Endodermal cell (in vitro differentiated cells): Measurements from ENCODE around the gene GAS7. TPM values are rescaled to one million over a fixed set of nuclear protein-coding genes. Genes with fewer than 3 reads are reported as not detected.
"Not testable (repeated sequence)": the region's sequence is repeated elsewhere in the genome, so short reads cannot be mapped to it uniquely, and the experiment has no call there.

Experiments
- DNase-seq: peaks from one replicate; pipeline ENCODE4 v3.0.0-alpha.2; 2017
- H3K27ac ChIP-seq: 2 replicates; pipeline ENCODE4 v1.5.1; 2013; ENCODE audit warnings: mild to moderate bottlenecking, low read depth, low read length, moderate library complexity
- H3K27me3 ChIP-seq: 2 replicates; pipeline ENCODE4 v1.6.1; 2013; ENCODE audit warnings: mild to moderate bottlenecking, low read length, moderate library complexity; ENCODE audit not compliant: insufficient read depth, control insufficient read depth, poor library complexity, severe bottlenecking
- H3K36me3 ChIP-seq: 2 replicates; pipeline ENCODE4 v1.7.0; 2013; ENCODE audit warnings: mild to moderate bottlenecking, low read length, moderate library complexity; ENCODE audit not compliant: control insufficient read depth, insufficient read depth
- H3K4me1 ChIP-seq: one replicate; pipeline ENCODE4 v1.7.0; 2013; ENCODE audit warnings: low read length; ENCODE audit not compliant: control insufficient read depth, insufficient read depth
- H3K4me3 ChIP-seq: 2 replicates; pipeline ENCODE4 v1.5.1; 2013; ENCODE audit warnings: mild to moderate bottlenecking, low read length, moderate library complexity
- H3K9ac ChIP-seq: 2 replicates; pipeline ENCODE4 v1.6.1; 2013; ENCODE audit warnings: mild to moderate bottlenecking, low read length, moderate library complexity; ENCODE audit not compliant: poor library complexity, severe bottlenecking; ENCODE audit errors: extremely low read depth
- H3K9me3 ChIP-seq: 2 replicates; pipeline ENCODE4 v1.6.1; 2013; ENCODE audit warnings: mild to moderate bottlenecking, low read length, moderate library complexity; ENCODE audit not compliant: control insufficient read depth
- H3K27ac Mint-ChIP-seq: 2 replicates; pipeline ENCODE4 v1.8.0; 2020; ENCODE audit warnings: mixed read lengths
- H3K27me3 Mint-ChIP-seq: 2 replicates; pipeline ENCODE4 v1.8.0; 2021; ENCODE audit warnings: mild to moderate bottlenecking, mixed read lengths; ENCODE audit not compliant: insufficient read depth
- H3K36me3 Mint-ChIP-seq: 2 replicates; pipeline ENCODE4 v1.8.0; 2020; ENCODE audit warnings: low read depth, mixed read lengths
- H3K4me1 Mint-ChIP-seq: 2 replicates; pipeline ENCODE4 v1.8.0; 2020; ENCODE audit warnings: mixed read lengths
- H3K4me3 Mint-ChIP-seq: 2 replicates; pipeline ENCODE4 v1.8.0; 2020; ENCODE audit warnings: mild to moderate bottlenecking, moderate library complexity, mixed read lengths
- H3K9me3 Mint-ChIP-seq: 2 replicates; pipeline ENCODE4 v1.8.0; 2020; ENCODE audit warnings: mild to moderate bottlenecking, mixed read lengths
- WGBS, 2 experiments: methylation state at CpG; one replicate each; pipeline versions ENCODE4 v1.1.5 to v1.1.7; 2013; ENCODE audit warnings: missing lambda C conversion rate in 2 of 2, mixed read lengths in 1 of 2; ENCODE audit not compliant: insufficient coverage in 1 of 2, insufficient read length in 1 of 2; 5-methylcytosine and 5-hydroxymethylcytosine counted together
- total RNA-seq, 2 donors: library from RNA; stranded (reverse); fragmentation: NEBNext Ultra II Directional in 1 of 2; extraction: Animal tissue kit (Norgen Biotek cat#: 25700) in 1 of 2; gene quantifications; 2 replicates in 1 of 2; 3 replicates in 1 of 2; pipeline ENCODE4 v1.2.1, GENCODE V29; 2021
- TF ChIP-seq, protein P1 (sequence below): fragments of 200-600 bp; sonication (generic); conservative IDR thresholded peaks from 2 replicates; pipeline ENCODE4 v1.5.0; 2021; ENCODE audit warnings: antibody characterized with exemption, mild to moderate bottlenecking

Gene GAS7
- total RNA-seq, 2 donors from 2014 or later: 8.6 to 14.7 TPM

DNA sequence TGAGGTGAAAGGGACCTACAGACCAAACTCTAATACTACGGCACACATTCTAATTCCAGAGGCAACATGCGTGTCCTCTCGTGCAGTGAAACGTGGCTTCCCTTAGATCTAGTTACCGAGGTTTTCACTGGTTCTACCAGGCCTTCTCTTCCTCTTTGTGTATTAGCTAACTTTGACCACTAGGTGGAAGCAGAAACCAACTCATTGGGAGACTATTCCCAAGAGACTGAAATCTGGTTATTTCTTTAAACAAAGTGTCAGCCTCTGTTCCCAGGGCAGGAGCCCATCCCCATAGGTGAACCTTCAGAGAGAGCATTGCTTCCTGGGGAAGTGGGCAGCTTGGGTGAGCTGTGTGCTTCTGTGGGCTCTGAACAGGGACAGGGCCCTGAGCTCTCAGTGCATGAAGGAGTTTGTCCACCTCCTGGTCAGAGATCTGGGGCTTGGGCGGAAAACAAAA is 273.6 kb downstream of the GAS7 start:
- H3K4me3 ChIP-seq: no peak overlapping the region
- no peak overlapping the region for H3K27ac ChIP-seq
- H3K9ac ChIP-seq: no peak overlapping the region
- Mint-ChIP-seq H3K9me3 (no peaks in the 10 kb centered on the region), H3K4me1 (no peaks in the 10 kb centered on the region), H3K27ac (peak overlapping the region; percentile 69), H3K27me3 (no peaks in the 10 kb centered on the region), H3K4me3 (no peak overlapping the region), H3K36me3 (peaks cover 3% of the 10 kb centered on the region)
- no peaks in the 10 kb centered on the region for H3K36me3 ChIP-seq
- H3K4me1 ChIP-seq: no peaks in the 10 kb centered on the region
- no peaks in the 10 kb centered on the region for H3K9me3 ChIP-seq
- H3K27me3 ChIP-seq: no peaks in the 10 kb centered on the region
- WGBS, 2 experiments: 54 to 60% methylated on average over 6 of the region's 6 CpGs
- TF ChIP-seq, protein P1, sequence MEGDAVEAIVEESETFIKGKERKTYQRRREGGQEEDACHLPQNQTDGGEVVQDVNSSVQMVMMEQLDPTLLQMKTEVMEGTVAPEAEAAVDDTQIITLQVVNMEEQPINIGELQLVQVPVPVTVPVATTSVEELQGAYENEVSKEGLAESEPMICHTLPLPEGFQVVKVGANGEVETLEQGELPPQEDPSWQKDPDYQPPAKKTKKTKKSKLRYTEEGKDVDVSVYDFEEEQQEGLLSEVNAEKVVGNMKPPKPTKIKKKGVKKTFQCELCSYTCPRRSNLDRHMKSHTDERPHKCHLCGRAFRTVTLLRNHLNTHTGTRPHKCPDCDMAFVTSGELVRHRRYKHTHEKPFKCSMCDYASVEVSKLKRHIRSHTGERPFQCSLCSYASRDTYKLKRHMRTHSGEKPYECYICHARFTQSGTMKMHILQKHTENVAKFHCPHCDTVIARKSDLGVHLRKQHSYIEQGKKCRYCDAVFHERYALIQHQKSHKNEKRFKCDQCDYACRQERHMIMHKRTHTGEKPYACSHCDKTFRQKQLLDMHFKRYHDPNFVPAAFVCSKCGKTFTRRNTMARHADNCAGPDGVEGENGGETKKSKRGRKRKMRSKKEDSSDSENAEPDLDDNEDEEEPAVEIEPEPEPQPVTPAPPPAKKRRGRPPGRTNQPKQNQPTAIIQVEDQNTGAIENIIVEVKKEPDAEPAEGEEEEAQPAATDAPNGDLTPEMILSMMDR: peak; percentile 88
- DNase-seq: peak; percentile 80

- H3K27me3 Mint-ChIP-seq: no peaks in the 10 kb centered on the region
- no peaks in the 10 kb centered on the region for H3K4me1 Mint-ChIP-seq
- H3K4me3 ChIP-seq: no peak overlapping the region
- no peaks in the 10 kb centered on the region for H3K36me3 ChIP-seq
- H3K27me3 ChIP-seq: no peaks in the 10 kb centered on the region
- TF ChIP-seq, protein P1: no peak
- H3K9me3 Mint-ChIP-seq: no peaks in the 10 kb centered on the region
- no peaks in the 10 kb centered on the region for H3K4me1 ChIP-seq
- H3K9me3 ChIP-seq: no peaks in the 10 kb centered on the region
- 88 to 93% methylated on average over 7 to 12 of the region's 14 CpGs for WGBS, 2 experiments
- H3K27ac Mint-ChIP-seq: no peak overlapping the region
- no peak overlapping the region for H3K27ac ChIP-seq
- no peak overlapping the region for H3K9ac ChIP-seq
- H3K36me3 Mint-ChIP-seq: peaks cover 3% of the 10 kb centered on the region
- DNase-seq: no peak
- H3K4me3 Mint-ChIP-seq: no peak overlapping the region
Measured at GRCh38 chr17:9922012-9922848, 276.2 kb downstream of the GAS7 start.

GRCh38 chr17:9921216-9921615 is 277.2 kb downstream of the GAS7 start:
- H3K9me3 Mint-ChIP-seq, H3K27me3 ChIP-seq, H3K4me3 Mint-ChIP-seq, H3K36me3 Mint-ChIP-seq, H3K4me3 ChIP-seq, H3K36me3 ChIP-seq, H3K27me3 Mint-ChIP-seq, H3K4me1 Mint-ChIP-seq, H3K4me1 ChIP-seq, H3K9ac ChIP-seq, H3K9me3 ChIP-seq, DNase-seq, H3K27ac ChIP-seq, H3K27ac Mint-ChIP-seq: not testable (repeated sequence)
- WGBS, 2 experiments: 82 to 92% methylated on average over 7 to 13 of the region's 13 CpGs
